HepG2 (cell line): ENCODE measurements around the gene TUBA4B. TPM values are rescaled to one million over a fixed set of nuclear protein-coding genes. Genes with fewer than 3 reads are reported as not detected.
A peak's percentile ranks its signal among the peaks of the same experiment; 100 is the strongest.

Experiments
- ATF2 ChIP-seq: sonication (generic); formaldehyde crosslinking; IDR thresholded peaks from 2 replicates; pipeline ENCODE4 v1.4.0; 2020; ENCODE audit warnings: missing genetic modification reagents
- CENPX ChIP-seq: sonication (generic); formaldehyde crosslinking; IDR thresholded peaks from 2 replicates; pipeline ENCODE4 v1.9.0; 2021; ENCODE audit warnings: mild to moderate bottlenecking, missing genetic modification reagents, moderate library complexity
- ETV5 ChIP-seq: IDR thresholded peaks from 2 replicates; pipeline ENCODE4 v1.6.1; 2018; ENCODE audit warnings: missing biosample characterization, missing genetic modification reagents, inconsistent platforms, borderline replicate concordance
- FOXP1 ChIP-seq, 2 experiments: fragments of 450-650 bp in 1 of 2; IDR thresholded peaks; 2 replicates each; pipeline ENCODE4 v1.6.1; 2017 to 2018; ENCODE audit warnings: antibody characterized with exemption in 1 of 2
- GTF3A ChIP-seq: sonication (generic); formaldehyde crosslinking; conservative IDR thresholded peaks from 2 replicates; pipeline ENCODE4 v1.4.0; 2020; ENCODE audit warnings: mild to moderate bottlenecking, missing genetic modification reagents
- HNF4G ChIP-seq, 2 experiments: sonication (generic) in 1 of 2; formaldehyde crosslinking in 1 of 2; IDR thresholded peaks; 2 replicates each; pipeline versions ENCODE4 v1.4.0 to v1.6.1; 2011 to 2020; ENCODE audit warnings: borderline replicate concordance in 2 of 2, low read depth in 2 of 2, mild to moderate bottlenecking in 2 of 2, low read length in 1 of 2, missing genetic modification reagents in 1 of 2, moderate library complexity in 1 of 2
- HNRNPLL ChIP-seq: fragments of 200-400 bp; formaldehyde crosslinking; IDR thresholded peaks from 2 replicates; pipeline ENCODE4 v1.6.1; 2017; ENCODE audit warnings: mild to moderate bottlenecking, low read depth, low read length; ENCODE audit not compliant: poor library complexity, severe bottlenecking
- KDM5B ChIP-seq: sonication (generic); formaldehyde crosslinking; IDR thresholded peaks from 2 replicates; pipeline ENCODE4 v1.4.0; 2020; ENCODE audit warnings: missing genetic modification reagents, mild to moderate bottlenecking, borderline replicate concordance
- NFE2 ChIP-seq: sonication (generic); formaldehyde crosslinking; IDR thresholded peaks from 2 replicates; pipeline ENCODE4 v1.4.0; 2020; ENCODE audit warnings: missing genetic modification reagents
- PAX8 ChIP-seq: sonication (generic); formaldehyde crosslinking; IDR thresholded peaks from 2 replicates; pipeline ENCODE4 v1.8.0; 2022; ENCODE audit warnings: mild to moderate bottlenecking, missing genetic modification reagents, borderline replicate concordance
- PBX2 ChIP-seq: IDR thresholded peaks from 2 replicates; pipeline ENCODE4 v1.6.1; 2016; ENCODE audit warnings: control low read depth
- PCBP1 ChIP-seq: fragments of 200-400 bp; formaldehyde crosslinking; IDR thresholded peaks from 2 replicates; pipeline ENCODE4 v1.6.1; 2017; ENCODE audit warnings: mild to moderate bottlenecking, low read depth, low read length, borderline replicate concordance
- PHF21A ChIP-seq: sonication (generic); formaldehyde crosslinking; IDR thresholded peaks from 2 replicates; pipeline ENCODE4 v1.5.0; 2020; ENCODE audit warnings: mild to moderate bottlenecking, missing genetic modification reagents
- SRSF9 ChIP-seq: fragments of 200-400 bp; formaldehyde crosslinking; IDR thresholded peaks from 2 replicates; pipeline ENCODE4 v1.6.1; 2018; ENCODE audit warnings: borderline replicate concordance, mild to moderate bottlenecking, low read depth, low read length; ENCODE audit not compliant: insufficient read depth, poor library complexity, severe bottlenecking
- STAT6 ChIP-seq: sonication (generic); formaldehyde crosslinking; IDR thresholded peaks from 2 replicates; pipeline ENCODE4 v1.4.0; 2020; ENCODE audit warnings: missing genetic modification reagents, mild to moderate bottlenecking, borderline replicate concordance
- TGIF2 ChIP-seq: IDR thresholded peaks from 2 replicates; pipeline ENCODE4 v1.6.1; 2016; ENCODE audit warnings: control low read depth, missing compliant biosample characterization
- ZBTB3 ChIP-seq: sonication (generic); formaldehyde crosslinking; IDR thresholded peaks from 2 replicates; pipeline ENCODE4 v1.4.0; 2020; ENCODE audit warnings: low read depth, mild to moderate bottlenecking, moderate library complexity, missing genetic modification reagents, borderline replicate concordance
- ZFY ChIP-seq: sonication (generic); formaldehyde crosslinking; IDR thresholded peaks from 2 replicates; pipeline ENCODE4 v1.4.0; 2020; ENCODE audit warnings: missing genetic modification reagents
- ZMAT3 ChIP-seq: sonication (generic); formaldehyde crosslinking; conservative IDR thresholded peaks from 2 replicates; pipeline ENCODE4 v1.7.0; 2021; ENCODE audit warnings: missing genetic modification reagents
- ZNF251 ChIP-seq: sonication (generic); formaldehyde crosslinking; IDR thresholded peaks from 2 replicates; pipeline ENCODE4 v1.9.0; 2021; ENCODE audit warnings: mild to moderate bottlenecking, missing genetic modification reagents
- ZNF34 ChIP-seq: sonication (generic); formaldehyde crosslinking; IDR thresholded peaks from 2 replicates; pipeline ENCODE4 v1.4.0; 2020; ENCODE audit warnings: mild to moderate bottlenecking, missing genetic modification reagents, borderline replicate concordance
- ZNF780A ChIP-seq: sonication (generic); formaldehyde crosslinking; IDR thresholded peaks from 2 replicates; pipeline ENCODE4 v1.8.0; 2022; ENCODE audit warnings: mild to moderate bottlenecking, missing genetic modification reagents, moderate library complexity
- polyA plus RNA-seq, 8 experiments: library from polyadenylated mRNA; depleted of rRNA in 3 of 8; stranded (reverse) in 7 of 8; unstranded in 1 of 8; fragments of >200 nt; fragmentation: Illumina TruSeq in 4 of 8; extraction: Trizol in 4 of 8; gene quantifications; 2 replicates each; pipeline versions ENCODE4 v1.2.1 to v1.2.3, GENCODE V29; 2011 to 2016; ENCODE audit warnings: low read depth in 4 of 8, missing spikeins in 1 of 8, mixed read lengths in 1 of 8; ENCODE audit not compliant: insufficient read depth in 1 of 8
- total RNA-seq, 5 experiments: library from RNA; depleted of rRNA; stranded (reverse); fragments of >200 nt; fragmentation: Illumina TruSeq; extraction: Trizol; gene quantifications; 2 replicates each; pipeline ENCODE4 v1.2.3, GENCODE V29; 2016; ENCODE audit warnings: low read depth in 1 of 5

TUBA4B gene
- total and polyA plus RNA-seq, 2 of the 13 experiments (the other 11 are each of a cell fraction or from before 2014, with no cell fraction given) = 0.18 to 0.22 TPM

GRCh38 chr2:219250049-219250781 lies 2.8 kb upstream of the TUBA4B start (continued):
- TF ChIP-seq ETV5 (no peak), PCBP1 (no peak), ZNF34 (no peak), PAX8 (peak; percentile 10; the same call in 1 of the 2 replicates), ZNF780A (no peak), GTF3A (CRISPR knock-in tag) (no peak), HNRNPLL (no peak), KDM5B (no peak), ZNF251 (CRISPR knock-in tag) (0 out of 2 replicates have a peak, but pooled peaks have one; percentile 45), TGIF2 (CRISPR knock-in tag) (no peak), STAT6 (0 out of 2 replicates have a peak, but pooled peaks have one; percentile 17), SRSF9 (no peak), PBX2 (CRISPR knock-in tag) (no peak; the same call in 1 of the 2 replicates), FOXP1 (IDR thresholded peaks at IDR 0.05) (no peak), FOXP1 (CRISPR knock-in tag; IDR thresholded peaks at IDR 0.05) (no peak), CENPX (CRISPR knock-in tag) (no peak), HNF4G (IDR thresholded peaks at IDR 0.05; ENCODE audit: borderline replicate concordance, low read depth, low read length) (no peak), HNF4G (CRISPR knock-in tag; IDR thresholded peaks at IDR 0.05; ENCODE audit: borderline replicate concordance, low read depth) (peak; percentile 42; the same call in 1 of the 2 replicates), NFE2 (no peak), ATF2 (CRISPR knock-in tag) (no peak; the same call in 1 of the 2 replicates), PHF21A (no peak), ZFY (CRISPR knock-in tag) (no peak), ZBTB3 (CRISPR knock-in tag) (no peak), ZMAT3 (CRISPR knock-in tag) (no peak; the same call in 1 of the 2 replicates)
